Rectal smooth muscle tissue (tissue), 1 donor: ENCODE results near the gene BDH2.

ENCODE experiments used
- H3K27ac ChIP-seq: one replicate; pipeline ENCODE4 v1.7.0; 2013; ENCODE audit warnings: low read depth, low read length, inconsistent platforms
- H3K27me3 ChIP-seq: one replicate; pipeline ENCODE4 v1.7.0; 2013; ENCODE audit warnings: low read length; ENCODE audit not compliant: control insufficient read depth, insufficient read depth
- H3K36me3 ChIP-seq: one replicate; pipeline ENCODE4 v1.7.0; 2013; ENCODE audit warnings: low read length; ENCODE audit not compliant: control insufficient read depth, insufficient read depth
- H3K4me1 ChIP-seq: one replicate; pipeline ENCODE4 v1.7.0; 2013; ENCODE audit warnings: low read length; ENCODE audit not compliant: control insufficient read depth, insufficient read depth
- H3K4me3 ChIP-seq: one replicate; pipeline ENCODE4 v1.7.0; 2013; ENCODE audit warnings: low read length
- H3K9ac ChIP-seq: one replicate; pipeline ENCODE4 v1.7.0; 2013; ENCODE audit warnings: low read length

Gene BDH2

GRCh38 chr4:103046416-103047290, 53.0 kb downstream of the BDH2 start:
- Histone ChIP-seq H3K4me3 (no peak overlapping the region), H3K4me1 (peaks cover 4% of the 10 kb centered on the region), H3K27me3 (no peaks in the 10 kb centered on the region), H3K9ac (no peak overlapping the region), H3K27ac (no peak overlapping the region), H3K36me3 (no peaks in the 10 kb centered on the region)

GRCh38 chr4:103044183-103044582, 55.5 kb downstream of the BDH2 start:
- Histone ChIP-seq H3K27ac (no peak overlapping the region), H3K4me3 (no peak overlapping the region), H3K4me1 (peaks cover 4% of the 10 kb centered on the region), H3K27me3 (no peaks in the 10 kb centered on the region), H3K9ac (no peak overlapping the region), H3K36me3 (no peaks in the 10 kb centered on the region)

GRCh38 chr4:103036169-103036568, 63.5 kb downstream of the BDH2 start:
- Histone ChIP-seq H3K27me3 (no peaks in the 10 kb centered on the region), H3K9ac (no peak overlapping the region), H3K4me1 (no peaks in the 10 kb centered on the region), H3K27ac (no peak overlapping the region), H3K36me3 (no peaks in the 10 kb centered on the region), H3K4me3 (no peak overlapping the region)

DNA sequence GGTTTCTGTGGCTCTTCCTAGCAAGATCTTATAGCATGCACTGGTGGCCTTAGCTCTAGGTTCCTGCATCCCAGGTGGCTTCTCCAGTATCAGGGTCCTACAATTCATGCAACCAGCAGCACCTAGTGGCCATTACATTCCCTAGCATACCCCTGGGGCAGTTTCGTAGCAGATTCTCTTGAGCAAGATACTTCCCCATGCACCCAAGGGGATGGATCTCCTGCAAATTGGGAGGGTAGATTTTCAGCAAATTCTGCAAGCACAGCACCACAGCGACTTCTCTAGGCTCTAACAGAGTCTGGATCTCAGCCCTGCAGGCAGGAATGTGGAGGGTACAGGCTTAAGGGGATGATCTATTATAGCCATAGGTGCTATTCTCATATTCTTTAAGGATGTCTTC, 67.1 kb downstream of the BDH2 start:
- H3K36me3 ChIP-seq = no peaks in the 10 kb centered on the region
- no peak overlapping the region for H3K9ac ChIP-seq
- no peak overlapping the region for H3K4me3 ChIP-seq
- H3K4me1 ChIP-seq = no peaks in the 10 kb centered on the region
- H3K27ac ChIP-seq = no peak overlapping the region
- H3K27me3 ChIP-seq = no peaks in the 10 kb centered on the region

- Histone ChIP-seq H3K27ac (no peak overlapping the region), H3K4me3 (no peak overlapping the region), H3K4me1 (no peaks in the 10 kb centered on the region), H3K9ac (no peak overlapping the region), H3K36me3 (no peaks in the 10 kb centered on the region), H3K27me3 (no peaks in the 10 kb centered on the region)
These were observed 68.8 kb downstream of the BDH2 start for GRCh38 chr4:103030791-103031190.

- H3K27ac ChIP-seq = no peak overlapping the region
- no peak overlapping the region for H3K4me3 ChIP-seq
- no peaks in the 10 kb centered on the region for H3K27me3 ChIP-seq
- no peaks in the 10 kb centered on the region for H3K36me3 ChIP-seq
- no peak overlapping the region for H3K9ac ChIP-seq
- H3K4me1 ChIP-seq = no peaks in the 10 kb centered on the region
These were observed 70.3 kb downstream of the BDH2 start for GRCh38 chr4:103029300-103029699.
